Astrocyte of the spinal cord (primary cell): ENCODE data around the gene PHF20.
A peak's percentile ranks its signal among the peaks of the same experiment; 100 is the strongest.
"Not testable (repeated sequence)": the region's sequence is repeated elsewhere in the genome, so short reads cannot be mapped to it uniquely, and the experiment has no call there.

ENCODE experiments used
- DNase-seq: peaks from one replicate; pipeline ENCODE4 v3.0.0; 2011; ENCODE audit warnings: low read depth, low spot score
- H3K4me3 ChIP-seq: 2 replicates; pipeline ENCODE4 v1.5.1; 2011; ENCODE audit warnings: low read depth, mild to moderate bottlenecking, low read length, moderate library complexity
- CTCF ChIP-seq: IDR thresholded peaks from 2 replicates; pipeline ENCODE4 v1.5.1; 2012; ENCODE audit warnings: low read depth, mild to moderate bottlenecking, low read length, inconsistent platforms
- in situ Hi-C: cut with HindIII; loops from 2 replicates; pipeline ENCODE4 v1.10.0; 2017; ENCODE audit warnings: low sequenced_read_pairs

PHF20 gene

GRCh38 chr20:35941620-35942019 is 169.8 kb downstream of the PHF20 start:
- TF ChIP-seq CTCF: no peak

GRCh38 chr20:35942243-35942642 is 170.4 kb downstream of the PHF20 start:
- in situ Hi-C loops: no loop called here
- no peak for DNase-seq
- TF ChIP-seq CTCF: no peak

More at GRCh38 chr20:35941620-35942019, 169.8 kb downstream of the PHF20 start:
- H3K4me3 ChIP-seq: no peak overlapping the region
- no peak for DNase-seq
- in situ Hi-C loops: no loop called here

GRCh38 chr20:35947489-35947888 is 175.7 kb downstream of the PHF20 start:
- H3K4me3 ChIP-seq: no peak overlapping the region
- no peak for DNase-seq
- in situ Hi-C loops: no loop called here
- TF ChIP-seq CTCF: peak; percentile 37

More at GRCh38 chr20:35942243-35942642, 170.4 kb downstream of the PHF20 start:
- no peak overlapping the region for H3K4me3 ChIP-seq

- in situ Hi-C loops: no loop called here
- no peak overlapping the region for H3K4me3 ChIP-seq
- TF ChIP-seq CTCF: no peak
- DNase-seq: peak; percentile 60
These were observed 176.1 kb downstream of the PHF20 start for GRCh38 chr20:35947907-35948306.

- no peak for DNase-seq
- no peak overlapping the region for H3K4me3 ChIP-seq
- in situ Hi-C loops: no loop called here
- no peak for TF ChIP-seq CTCF
These were observed 178.3 kb downstream of the PHF20 start for GRCh38 chr20:35950093-35950492.

- DNase-seq, H3K4me3 ChIP-seq, in situ Hi-C loops: not testable (repeated sequence)
These were observed 180.3 kb downstream of the PHF20 start for GRCh38 chr20:35952080-35952479.

GRCh38 chr20:35952480-35953386 is 180.9 kb downstream of the PHF20 start:
- TF ChIP-seq CTCF: no peak
- in situ Hi-C loops: no loop called here
- peak overlapping the region; percentile 92 for H3K4me3 ChIP-seq
- DNase-seq: peak; percentile 22
